HPDE6-E6E7 (cell line): ENCODE data around the gene COL19A1.

Experiments
- DNase-seq: peaks from one replicate; pipeline ENCODE4 v3.0.0; 2011; ENCODE audit warnings: missing footprints; ENCODE audit errors: extremely low spot score

COL19A1 gene

DNA sequence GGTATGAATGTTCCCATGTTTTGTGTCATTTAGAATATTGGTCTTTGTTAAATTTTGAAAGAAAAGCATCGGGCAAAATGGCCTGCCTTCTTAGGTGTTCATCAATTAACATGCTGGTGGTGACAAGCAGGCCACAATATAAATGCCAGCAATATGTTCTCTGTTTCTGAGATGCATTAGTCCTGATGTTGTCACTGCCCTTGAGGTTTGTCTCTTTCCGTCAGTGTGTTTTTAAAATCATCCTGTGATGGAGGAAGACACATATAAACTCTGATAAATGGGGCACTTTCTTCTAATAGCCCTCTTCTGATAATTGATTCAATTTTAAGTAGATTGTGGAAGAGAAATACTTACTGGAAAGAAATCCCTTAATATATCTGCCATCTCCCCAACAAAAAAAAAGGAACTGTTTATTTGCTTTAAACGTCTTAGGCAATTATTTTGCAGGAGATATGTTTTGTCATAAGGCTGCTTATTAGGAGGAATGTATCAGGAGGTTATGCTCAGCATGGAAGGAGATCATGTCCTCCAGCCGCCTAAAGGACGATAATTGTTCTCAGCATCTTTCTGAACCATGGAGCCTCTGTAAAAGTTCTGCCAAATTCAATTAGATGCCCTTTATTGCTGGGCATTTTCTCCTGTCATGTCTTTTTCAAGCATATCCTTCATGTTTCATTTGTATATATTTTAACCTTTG is 302.5 kb downstream of the COL19A1 start:
- no peak for DNase-seq

DNA sequence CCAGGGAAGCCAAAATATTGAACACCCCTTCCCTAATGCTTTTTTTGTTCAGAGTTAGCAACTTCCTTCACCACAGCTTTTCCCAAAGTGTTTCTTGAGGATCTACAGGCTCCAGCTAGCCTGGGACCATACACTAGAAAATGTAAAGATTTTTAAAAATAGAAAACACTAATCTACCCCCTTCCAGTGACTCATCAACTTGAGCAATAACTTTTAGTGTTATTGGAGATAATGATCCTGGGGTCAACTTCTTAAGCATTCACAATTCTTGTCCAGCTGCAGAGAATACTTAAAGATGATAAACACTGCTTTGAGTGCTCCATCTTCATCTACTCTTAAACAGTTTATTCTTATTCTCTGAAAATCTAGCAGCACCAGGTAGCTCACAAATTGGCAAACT is 304.9 kb downstream of the COL19A1 start:
- no peak for DNase-seq

DNA sequence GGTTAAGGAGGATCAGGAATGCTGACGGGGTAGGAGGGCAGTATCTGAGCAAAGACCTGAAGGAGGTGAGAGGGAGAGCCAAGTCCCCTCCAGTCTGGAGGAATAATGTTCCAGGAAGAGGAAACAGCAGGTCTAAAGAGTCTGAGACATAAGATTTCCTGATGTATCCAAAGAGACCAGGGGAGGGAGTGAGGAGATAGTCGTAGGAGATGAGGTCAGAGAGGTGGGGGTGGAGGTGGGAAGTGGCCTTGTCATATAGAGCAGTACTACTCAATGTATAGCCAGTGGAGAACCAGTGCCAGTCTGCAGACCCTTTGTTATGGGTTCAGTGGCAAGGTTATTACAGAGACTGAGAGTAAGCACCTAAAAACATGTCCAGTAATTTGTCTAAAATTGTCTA is 305.9 kb downstream of the COL19A1 start:
- DNase-seq, result no peak

DNA sequence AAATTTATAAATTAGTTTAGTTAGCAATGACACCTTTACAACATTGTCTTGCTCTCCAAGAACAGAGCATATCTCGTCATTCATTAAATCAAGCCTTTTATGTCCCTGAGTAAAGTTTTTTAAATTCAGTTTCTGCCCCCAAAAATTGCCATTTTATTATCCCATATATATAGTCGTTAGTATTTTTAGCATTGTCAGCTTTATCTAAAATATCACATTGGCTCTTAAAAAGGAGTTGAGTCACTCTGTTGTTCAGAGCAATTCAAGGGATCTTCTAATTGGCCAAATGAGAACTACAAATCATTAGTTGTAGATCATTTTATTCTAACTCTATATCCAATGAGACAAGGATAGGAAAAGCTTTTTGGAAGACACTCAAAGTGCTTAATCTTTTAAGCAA is 309.4 kb downstream of the COL19A1 start:
- DNase-seq, result no peak

DNA sequence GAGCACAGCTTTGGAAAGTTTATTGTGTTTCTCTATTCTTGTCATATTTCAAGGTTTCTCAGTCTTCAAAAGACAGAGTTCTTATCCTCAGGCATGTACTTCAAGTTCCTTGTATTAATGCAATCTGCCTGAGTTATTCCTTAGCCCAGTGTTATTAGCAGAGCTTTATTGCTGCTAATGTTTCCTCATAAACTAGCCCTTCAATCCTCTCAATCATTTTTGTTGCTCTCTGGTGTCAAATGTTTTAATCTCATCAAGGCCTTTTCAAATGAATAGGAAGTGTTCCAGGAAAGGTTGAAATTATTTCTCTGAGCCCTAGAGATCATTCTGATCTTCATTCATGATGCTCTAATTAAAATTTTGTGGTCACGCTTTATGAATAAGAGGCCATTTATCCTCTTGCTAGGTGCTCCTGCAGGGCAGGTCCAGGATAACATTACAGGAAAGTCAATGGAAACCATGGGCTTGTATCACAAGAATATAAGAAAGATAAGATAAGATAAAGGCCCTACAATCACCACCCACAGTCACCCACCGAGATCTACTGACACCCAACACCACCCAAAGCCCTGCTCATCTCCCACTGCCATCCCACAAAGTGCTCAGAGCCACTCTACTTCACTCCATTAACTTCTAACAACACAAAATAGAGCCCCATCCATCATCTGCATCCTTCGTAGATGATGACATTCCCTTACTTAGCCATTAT is 310.6 kb downstream of the COL19A1 start:
- no peak for DNase-seq

DNA sequence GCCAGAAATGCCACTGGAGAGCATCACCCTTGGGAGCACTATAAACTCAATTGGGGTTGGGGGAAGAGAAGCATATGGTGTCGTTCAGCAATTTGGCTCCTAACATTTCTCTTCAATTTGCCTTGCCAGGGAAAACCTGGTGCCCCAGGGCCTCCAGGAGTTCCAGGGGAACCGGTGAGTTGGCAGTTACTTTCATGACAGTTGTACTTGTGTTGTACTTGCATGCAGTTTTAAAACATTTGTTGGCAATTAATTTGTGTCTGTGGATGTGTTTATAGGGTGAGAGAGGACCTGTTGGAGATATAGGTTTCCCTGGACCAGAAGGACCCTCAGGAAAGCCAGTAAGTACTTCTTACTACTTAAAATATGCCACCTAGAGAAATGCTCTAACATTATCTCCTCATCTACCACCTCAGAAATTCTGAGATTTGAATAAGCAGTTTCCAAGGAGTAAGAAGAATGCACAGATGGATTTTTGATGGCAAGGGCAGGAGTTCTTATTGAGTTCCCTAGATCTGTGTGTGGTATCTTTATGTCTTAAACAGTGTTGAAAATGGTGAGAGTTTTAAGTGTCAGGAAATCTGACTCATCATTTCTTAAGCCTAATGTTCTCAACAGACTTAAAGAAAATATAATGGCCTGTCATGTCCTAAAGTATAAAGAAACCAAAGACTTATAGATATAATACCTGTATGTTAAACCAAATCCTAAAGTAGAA is 314.0 kb downstream of the COL19A1 start:
- no peak for DNase-seq

DNA sequence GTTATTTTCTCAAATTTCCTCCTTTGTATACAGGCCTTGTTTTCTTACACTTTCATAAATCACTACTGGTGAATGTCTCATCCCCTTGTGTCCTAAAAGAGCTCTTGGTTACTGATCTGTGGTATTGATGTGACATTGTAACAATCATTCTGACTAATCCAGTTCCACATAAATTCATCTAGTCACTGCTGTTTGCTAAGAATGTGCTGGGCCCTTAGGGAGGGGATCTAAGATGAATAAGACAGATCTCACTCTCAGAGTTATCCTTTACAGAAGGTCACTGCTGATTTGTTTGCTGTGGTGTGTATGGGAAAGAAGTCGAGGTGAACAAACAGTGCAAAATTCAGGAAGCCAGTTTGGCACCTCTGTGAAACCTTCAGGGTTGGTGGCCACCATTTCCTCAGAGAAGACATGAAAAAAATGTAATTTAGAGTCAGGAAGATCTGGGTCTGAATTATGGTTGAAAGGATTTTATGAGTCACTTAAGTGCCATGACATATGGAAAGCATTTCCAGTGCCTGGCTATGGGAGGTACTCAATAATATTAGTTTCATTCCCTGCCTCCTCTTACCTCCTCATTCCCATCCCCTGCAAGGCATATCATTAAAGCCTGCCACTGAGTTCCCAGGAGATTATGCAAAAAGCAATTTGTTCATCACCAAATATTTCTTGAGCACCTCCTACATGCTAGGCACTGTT is 314.7 kb downstream of the COL19A1 start:
- no peak for DNase-seq

DNA sequence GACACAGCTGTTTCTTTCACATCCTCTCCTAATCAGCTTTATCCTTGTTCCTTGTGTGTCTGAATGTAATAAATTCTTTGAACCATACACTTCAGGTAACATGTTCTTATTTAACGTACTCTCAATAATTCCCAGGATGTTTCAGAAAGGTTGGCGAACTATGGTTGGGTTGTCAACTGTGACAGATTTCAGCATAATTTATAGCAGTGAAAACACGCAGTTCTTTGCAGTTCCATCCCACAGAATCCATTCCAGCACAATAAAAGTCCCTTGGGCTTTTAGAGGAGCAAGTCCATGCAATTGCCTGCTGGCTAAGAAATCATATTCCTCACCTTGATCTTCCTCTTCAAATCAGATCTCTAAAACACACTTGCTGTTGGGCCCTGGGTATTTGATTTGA is 317.2 kb downstream of the COL19A1 start:
- DNase-seq, result no peak

DNA sequence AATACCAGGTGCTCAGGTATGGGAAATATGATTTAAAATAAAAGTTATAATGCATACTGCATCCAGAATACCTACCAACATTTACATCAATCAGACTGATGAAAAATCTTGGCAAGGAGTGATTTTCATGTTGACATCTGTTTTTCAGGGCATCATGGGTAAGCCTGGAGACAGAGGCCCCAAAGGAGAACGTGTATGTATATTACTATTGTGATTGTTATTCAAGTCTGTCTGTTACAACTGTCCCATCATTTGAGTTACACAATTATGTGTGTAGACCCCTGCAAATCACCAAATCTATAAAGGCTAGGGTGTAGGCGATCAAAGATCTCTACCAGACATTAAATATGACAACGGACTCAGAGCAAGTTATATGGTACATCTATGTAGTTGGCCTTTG is 318.4 kb downstream of the COL19A1 start:
- DNase-seq, result no peak

DNA sequence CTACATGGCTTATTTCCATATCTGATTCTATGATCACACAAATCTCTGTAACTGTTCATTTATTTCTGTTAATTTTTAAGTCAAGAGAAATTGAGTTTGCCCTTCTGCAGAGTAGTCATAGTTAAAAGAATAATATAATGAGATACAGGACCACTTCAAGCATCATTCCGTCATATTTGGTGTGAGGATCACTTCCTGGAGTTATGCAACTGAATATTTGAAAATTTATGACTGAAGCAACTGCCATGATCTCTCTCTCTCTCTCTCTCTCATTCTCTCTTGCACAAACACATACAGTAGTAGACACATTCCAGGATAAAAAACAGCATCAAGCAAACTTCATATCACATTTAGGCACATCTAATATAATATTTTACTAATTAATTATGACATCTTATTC is 320.1 kb downstream of the COL19A1 start:
- no peak for DNase-seq

DNA sequence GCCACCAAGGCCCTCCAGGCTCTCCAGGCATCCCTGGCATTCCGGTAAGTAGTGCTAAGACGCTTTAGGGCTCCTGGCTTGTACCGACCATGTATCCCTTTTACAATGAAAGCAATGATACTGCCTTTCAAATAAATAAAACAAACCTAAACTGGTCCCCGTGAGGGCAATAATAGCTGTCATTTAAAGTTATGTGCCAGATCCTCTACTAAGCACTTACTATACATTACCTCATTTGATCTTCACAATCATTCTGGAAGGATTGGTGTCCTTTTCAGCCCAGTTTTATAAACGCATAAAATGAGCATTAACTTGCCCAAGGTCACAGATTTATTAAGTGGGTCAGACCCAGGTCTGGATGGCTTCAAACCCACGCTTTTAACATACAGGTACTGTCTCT is 321.8 kb downstream of the COL19A1 start:
- no peak for DNase-seq

DNA sequence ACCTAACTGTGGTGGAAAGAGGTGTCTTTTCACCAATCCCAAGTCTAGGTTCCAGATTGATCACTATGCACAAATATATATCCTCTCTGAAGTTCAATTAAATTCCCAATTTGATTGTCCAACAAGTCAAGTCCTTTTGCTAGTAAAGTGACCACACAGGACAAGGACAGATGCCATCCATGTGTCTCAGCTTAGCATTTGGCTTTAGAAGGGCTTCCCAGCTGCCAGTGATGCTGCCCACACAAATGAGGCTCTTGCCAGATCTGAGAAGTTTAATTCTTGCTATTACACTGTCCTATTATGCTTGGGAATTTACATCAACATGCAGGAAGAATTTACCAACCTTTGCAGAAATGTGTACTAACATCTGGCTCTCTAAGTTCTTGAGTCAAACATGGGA is 328.1 kb downstream of the COL19A1 start:
- no peak for DNase-seq

DNA sequence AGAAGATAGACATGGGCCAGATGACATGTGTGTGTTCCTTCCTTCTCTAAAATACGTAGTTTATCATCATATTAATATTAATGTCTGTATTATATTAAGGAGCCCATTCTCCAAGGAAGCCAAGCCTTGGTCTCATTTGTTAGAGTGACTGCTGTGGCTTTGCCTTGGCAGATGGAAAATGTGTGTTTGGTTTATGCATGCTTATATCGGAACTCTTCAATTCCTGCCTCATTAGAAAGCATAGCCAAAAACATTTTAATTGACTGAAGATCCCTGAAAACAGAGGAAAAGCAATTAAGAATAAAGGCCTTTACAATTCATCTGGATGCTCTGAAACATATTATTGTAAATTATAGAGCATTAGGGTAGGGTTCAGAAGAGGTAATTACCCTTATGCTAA is 330.2 kb downstream of the COL19A1 start:
- DNase-seq, result no peak

DNA sequence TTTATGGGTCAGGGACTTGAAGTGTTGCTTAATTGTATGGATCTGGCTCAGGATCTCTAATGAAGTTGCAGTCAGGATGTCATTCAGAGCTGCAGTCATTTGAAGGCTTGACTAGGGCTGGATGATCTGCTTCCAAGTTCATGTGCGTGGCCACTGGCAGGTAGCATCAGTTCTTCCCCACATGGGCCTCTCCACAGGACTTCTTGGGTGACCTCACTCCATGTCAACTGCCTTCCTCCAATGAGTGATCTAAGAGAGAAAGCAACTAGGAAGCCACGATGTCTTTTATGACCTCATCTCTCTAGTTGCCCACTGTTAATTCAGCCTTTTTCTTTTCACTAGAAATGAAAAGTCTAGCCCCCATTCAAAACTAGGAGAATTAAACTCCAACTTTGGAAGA is 332.4 kb downstream of the COL19A1 start:
- no peak for DNase-seq

DNA sequence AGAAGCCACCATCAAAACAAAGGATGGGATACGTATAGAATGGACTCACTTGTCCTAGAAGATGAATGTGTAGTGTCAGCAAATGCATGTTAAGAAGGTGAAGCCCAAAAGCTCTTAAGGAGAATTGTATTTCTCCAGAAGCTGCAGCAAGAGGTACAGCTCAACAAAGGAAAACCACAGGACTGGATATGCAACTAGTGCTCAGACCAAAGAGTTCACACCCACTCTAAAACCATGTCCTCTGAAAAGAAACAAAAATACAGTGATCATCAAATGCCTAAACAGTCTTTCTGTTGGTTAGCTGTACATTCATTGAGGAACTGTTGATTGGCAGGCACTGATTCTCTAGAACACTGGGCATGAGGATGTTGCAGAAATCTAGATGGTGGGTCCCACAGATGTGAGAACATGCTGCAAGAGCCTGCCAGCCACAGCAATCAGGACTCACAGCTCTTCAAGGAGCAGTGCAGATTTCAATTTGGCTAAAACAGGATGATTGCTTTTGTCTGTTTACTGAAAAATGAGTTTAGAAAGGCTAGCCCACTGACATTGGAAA is 342.0 kb downstream of the COL19A1 start:
- DNase-seq, result no peak

DNA sequence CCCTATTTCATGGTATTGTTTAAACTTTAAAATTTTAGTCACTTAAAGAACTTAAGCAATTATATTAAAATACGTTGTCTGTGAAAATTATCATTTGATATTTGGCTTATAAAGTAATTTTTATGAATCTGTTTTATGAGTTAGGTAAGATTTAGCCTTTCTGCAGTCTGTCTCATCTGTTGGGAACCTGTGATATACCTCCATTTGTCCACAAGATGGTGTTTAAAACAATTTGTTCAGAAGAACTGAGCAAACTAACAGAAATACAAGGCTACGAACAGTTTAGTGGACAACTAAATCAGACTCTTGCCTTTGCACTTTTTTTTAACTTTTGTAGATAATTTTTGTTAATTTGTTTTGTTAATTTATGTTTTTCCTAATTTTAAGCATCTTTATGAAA is 344.1 kb downstream of the COL19A1 start:
- DNase-seq, result no peak

DNA sequence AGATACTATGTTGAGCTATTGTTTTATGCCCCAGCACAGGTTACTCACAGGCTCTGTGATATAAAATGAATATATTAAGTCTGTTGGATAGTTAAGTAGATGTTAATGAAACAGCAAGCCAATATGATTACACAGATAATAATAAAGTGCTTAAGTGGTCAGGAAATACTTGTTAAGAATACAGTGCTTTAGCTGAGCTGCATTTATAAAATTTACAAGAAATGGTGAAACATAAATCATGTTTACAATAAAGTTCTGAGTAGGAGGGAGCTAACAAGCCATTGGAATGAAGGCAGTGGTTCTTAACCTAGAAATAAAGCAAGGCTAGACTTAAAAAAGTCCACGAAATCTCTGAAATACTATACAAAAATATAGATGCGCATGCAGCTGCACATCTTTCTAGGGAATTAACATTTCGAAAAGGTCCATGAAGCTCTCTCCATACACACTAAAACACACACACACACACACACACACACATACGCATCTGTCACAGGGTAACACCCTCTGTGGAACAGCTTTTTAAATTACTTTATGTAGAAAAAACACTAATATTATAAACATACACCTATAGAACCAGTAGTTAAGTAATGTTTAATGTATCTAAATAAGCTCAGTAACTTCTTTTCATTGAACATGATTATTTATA is 349.2 kb downstream of the COL19A1 start:
- no peak for DNase-seq

DNA sequence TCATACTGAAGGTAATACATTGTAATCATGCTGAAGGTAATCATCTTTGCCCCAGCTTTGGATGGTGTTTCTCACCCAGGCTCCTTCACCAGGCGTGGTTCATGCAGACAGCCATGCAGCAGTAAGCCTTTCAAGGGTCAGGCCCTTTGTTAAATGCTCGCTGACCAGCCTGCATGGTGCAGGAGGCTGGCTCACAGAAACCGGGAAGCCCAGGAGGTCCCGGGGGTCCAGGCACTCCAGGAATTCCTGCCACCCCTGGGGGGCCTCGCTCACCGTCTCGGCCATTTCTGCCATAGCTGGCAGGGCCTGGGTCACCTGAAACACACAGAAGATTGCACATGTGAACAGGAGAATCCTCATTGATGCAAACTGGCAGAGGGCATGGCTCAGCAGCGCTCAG is 350.4 kb downstream of the COL19A1 start:
- no peak for DNase-seq

DNA sequence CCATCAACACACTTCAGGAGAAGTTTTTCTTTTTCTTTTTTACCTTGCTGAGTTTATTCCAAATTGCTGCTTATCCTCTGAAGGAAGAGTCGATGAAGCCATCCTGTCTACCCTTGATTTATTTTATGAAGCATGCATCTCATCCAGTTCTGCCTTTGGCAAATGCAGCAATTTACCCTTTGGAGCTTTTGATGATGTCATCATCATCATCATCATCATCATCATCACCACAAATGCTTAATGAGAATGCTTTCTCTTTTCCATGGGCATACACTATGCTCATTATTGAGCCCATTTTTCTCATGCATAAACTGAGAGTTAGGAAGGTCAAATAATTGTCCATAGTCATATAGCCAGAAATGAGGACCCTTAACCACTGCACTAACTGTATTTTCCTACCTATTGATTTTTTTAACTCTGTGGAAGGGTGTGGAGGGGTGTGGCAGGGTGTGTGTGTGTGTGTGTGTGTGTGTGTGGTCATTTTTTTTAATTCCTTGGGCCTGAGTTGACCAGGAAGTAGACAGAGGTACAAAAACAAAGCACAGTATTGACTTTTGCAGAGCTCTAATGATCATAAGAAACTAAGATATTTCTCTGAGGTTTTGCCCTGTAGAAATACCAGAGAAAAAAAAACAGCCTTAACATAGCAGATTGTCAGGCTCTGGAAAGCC is 353.7 kb downstream of the COL19A1 start:
- DNase-seq, result no peak

DNA sequence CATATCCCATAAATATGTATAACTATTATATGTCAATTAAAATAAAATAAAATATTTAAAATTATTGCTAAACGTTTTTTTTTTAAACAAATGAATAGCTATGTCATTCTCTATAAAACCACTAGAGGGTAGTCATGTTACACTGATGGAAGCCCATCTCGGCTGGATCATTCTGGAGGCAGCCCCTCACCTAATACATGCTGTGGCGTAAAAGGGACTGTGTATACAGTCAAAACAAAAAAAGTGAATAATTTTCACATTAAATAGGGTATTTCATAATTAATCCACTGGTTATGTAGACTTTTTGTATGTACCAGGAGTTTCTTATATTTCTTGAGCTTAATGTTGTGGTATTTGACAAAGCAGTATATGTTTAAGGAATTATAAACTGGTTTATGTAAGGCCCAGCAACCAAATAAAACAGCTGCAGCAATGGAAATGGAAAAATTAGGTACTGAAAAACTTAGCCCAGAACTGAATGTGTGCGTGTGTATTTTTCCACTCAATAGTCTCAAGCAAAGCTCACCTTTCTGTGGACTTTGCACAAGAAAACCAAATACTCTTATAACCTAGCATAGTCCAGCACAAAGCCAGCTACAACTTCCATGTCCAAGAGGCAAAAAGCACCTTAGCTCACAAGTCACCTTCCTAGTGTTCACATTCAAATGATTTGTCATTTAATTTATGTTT is 354.8 kb downstream of the COL19A1 start:
- peak; percentile 10 for DNase-seq
